ENCODE measurements around the gene GDI2.
"Not testable (repeated sequence)": the region's sequence is repeated elsewhere in the genome, so short reads cannot be mapped to it uniquely, and the experiment has no call there.

The GDI2 gene

DNA sequence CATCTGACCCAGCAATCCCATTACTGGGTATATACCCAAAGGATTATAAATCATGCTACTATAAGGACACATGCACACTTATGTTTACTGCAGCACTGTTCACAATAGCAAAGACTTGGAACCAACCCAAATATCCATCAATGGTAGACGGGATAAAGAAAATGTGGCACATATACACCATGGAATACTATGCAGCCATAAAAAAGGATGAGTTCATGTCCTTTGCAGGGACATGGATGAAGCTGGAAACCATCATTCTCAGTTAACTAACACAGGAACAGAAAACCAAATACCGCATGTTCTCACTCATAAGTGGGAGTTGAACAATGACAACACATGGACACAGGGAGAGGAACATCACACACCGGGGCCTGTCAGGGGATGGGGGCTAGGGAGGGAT lies 35.5 kb downstream of the GDI2 start:
- DNase-seq, result not testable (repeated sequence)

DNA sequence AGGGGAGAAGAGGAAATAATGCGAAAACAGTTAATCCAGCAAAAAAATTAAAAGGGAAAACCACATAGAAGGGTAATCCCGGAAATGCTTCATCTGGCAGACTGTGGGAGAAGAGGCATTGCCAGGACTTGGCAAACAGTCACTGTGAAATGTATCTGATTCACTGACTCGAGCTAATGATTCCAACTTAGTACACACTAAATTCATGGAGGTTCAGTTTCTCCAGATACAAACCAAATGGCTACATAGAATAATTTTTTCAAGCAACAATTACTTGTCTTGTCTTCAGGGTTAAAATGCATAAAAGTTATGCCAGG lies 36.4 kb downstream of the GDI2 start:
- no peak for DNase-seq

DNA sequence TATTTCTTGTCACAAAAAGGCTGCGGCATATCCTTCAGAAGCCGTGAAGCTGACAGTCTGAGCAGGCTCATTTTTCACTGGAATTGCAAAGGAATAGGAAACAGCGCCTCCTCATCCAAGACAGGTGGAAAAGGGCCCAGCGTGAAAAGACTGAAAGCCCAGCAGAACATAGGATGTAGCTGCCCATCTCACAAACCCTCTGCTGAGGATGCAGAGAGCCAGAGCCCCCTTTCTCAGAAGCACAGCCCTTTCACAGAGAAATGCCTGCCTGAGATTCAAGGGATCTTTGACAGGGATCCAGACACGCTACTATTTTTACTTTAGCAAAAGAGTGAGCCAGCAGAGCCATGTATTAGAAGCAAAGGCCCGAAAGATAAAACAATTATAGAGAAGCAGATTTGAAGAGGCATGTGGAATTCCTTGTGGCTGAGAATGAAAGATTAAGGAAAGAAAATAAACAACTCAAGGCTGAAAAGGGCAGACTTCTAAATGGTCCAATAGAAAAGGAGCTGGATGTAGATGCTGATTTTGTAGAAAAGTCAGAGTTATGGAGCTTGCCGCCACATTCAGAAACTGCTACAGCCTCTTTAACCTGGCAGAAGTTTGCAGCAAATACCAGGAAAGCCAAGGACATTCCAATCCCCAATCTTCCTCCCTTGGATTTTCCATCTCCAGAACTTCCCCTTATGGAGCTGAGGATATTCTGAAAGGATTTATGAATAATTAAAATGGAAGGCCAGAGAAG lies 36.9 kb downstream of the GDI2 start:
- DNase-seq, result no peak

DNA sequence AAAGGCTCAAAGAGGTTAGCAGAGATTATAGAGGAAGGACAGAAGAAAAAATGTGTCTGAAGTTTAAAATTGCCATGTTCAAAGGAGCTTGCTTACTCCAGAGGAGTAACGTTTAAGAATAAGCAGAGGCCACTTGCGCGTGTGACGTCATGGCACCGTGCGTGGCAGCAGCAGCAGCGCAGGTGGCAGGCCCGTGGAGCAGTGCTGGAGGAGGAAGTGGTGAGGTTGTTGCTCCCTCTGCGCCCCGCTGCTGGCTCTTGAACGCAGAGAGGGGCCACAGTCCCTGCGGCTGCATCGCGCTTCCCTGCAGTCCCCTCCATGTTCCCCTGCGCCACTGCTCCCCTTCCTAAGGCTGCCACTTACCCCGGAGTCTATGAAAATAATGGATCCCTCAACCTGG lies 37.5 kb downstream of the GDI2 start:
- no peak for DNase-seq

DNA sequence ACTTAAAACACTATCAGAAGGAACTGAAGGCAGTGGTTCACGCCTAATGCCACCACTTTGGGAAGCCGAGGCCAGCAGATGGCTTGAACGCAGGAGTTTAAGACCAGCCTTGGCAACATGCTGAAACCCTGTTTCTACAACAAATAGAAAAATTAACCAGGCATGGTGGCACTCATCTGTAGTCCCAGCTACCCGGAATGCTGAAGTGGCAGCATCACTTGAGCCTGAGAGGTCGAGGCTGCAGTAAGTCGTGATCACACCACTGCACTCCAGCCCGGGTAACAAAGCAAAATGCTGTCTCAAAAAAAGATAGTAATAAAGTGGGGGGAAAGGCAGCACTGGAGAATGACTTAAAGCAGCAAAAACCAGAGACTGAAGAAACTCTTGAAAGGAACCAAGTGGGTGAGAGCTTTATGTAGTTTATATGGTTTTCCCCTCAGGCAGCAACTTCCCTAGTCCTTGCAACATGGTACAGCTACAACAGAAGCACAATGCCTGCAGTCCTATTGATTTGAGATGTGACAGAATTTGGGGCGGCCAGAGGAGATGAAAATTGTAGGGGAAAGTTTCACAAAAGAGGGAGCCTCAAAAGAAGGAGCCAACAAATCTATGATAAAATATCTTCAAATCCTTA lies 38.1 kb downstream of the GDI2 start:
- DNase-seq, result no peak

DNA sequence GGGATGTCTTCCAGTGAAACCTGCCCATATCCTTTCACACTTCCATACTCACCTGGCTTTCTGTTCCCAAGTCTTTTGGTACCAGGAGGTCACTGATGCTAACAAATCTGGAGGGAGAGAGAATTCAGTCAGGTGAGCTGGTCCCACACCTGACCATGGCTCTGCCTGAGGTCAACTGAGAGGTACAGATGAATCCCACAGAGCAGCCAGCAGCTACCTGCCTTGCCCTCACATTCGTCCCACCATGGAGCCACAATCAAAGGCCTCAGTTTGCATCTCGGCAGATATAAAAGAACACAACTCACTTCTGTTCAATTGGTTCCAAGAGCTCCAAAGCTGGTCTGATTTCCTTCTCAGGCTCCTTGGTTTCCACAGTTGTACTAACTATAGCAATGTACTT lies 47.0 kb downstream of the GDI2 start:
- no peak for DNase-seq

DNA sequence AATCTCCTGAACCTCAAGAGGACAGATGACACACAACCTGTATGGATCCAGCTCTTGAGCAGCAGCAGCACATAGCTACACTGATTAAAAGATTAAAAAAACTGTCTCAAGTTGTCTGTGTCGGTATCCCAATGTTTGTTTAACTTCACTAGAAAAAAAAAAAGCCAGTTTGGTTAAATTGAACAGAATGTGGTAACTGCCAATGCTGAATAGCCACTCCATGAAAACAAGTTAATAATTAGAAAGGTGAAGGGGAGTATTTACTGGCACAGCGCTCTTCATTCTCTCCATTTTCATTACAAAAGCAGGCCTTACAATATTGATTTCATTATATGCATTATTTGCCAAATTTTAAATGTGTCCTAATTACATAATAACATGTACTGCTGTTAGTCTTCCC lies 47.6 kb downstream of the GDI2 start:
- no peak for DNase-seq

DNA sequence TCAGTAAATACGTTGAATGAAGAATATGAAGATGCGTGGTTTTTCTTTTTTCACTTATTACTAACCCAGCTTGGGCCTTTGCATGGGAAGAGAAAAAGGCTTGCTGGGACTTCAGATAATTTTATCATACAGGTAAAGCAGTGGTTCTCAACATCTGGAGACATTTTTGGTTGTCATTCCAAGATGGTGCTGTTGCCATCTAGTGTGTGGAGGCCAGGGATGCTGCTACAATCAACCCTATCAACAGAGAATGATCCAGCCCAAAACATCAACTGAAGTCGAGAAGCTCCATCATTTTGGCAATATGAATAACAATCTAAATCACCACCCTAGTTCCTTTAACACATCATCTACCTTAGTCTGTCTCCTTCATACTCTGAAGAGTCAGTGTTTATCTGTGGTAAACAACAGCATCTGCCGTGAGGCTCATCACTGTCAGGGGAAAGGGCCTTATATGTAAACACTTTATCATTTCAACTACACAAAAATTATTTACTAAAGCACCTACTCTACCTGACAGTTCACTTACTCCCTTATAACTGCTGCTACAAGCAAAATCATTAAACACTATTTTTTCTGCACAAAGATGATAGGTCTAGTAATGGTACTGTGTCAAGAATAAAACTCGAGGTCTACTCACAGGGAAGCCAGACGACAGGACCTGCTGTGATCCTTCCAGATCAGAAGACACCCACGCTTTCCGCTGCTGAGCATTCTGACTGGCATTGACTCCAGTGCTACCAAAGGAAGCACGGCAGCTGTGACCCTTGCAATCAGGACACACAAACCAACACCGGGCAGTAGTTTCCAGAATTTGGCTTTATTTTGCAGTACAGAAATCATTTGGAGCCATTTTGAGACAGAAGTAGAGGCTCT lies 48.6 kb downstream of the GDI2 start:
- no peak for DNase-seq

DNA sequence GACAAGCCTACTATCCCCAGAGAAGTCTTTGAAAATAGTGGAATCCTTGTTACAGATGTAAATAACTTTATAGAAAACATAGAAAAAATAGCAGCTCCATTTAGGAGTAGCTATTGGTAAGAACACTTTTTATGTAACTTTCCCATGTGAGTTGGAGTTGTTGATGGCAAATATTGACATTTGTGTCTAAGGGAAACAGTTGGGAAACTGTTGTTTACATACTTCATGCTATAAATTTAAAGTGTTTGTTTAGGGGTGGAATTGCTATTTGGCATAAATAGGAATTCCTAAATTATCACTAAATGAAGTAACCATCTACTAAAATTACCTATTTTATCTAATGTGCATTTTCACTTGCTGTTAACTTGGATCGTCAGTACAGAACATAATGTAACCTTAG lies 50.7 kb downstream of the GDI2 start:
- DNase-seq, result no peak

DNA sequence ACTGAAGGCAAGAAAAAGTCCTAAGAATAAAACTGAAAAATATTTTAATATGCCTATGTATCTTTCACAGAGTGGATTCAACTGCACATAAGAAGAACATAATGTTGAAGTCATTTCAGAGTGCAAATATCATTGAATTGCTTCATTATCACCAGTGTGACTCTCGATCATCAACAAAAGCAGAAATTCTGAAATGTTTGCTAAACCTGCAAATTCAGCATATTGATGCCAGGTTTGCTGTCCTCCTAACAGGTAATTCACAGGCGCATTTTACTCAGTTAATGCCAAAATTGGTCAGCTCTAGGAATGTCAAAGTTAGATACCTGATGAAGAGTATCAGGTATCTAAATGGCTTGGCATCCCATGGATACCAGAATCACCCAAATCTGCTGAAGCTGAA lies 52.0 kb downstream of the GDI2 start:
- DNase-seq, result no peak

DNA sequence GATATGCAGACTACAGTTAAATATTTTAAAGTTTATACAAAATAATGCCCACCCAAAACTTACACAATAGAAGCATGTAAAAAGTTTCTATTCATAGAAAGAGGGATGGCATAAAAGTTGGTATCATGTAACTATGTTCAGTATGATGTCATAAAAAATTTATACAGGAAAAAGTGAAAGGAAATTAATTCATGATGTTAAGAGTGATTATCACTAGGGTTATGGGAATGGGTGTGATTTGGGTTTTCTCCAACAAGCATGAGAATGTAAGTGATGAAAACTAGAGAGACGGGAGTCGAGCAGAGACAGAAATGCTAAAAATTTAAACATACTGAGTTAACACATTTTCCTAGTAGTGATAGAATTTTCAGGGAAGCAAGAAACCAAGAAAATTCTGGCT lies 52.7 kb downstream of the GDI2 start:
- no peak for DNase-seq

DNA sequence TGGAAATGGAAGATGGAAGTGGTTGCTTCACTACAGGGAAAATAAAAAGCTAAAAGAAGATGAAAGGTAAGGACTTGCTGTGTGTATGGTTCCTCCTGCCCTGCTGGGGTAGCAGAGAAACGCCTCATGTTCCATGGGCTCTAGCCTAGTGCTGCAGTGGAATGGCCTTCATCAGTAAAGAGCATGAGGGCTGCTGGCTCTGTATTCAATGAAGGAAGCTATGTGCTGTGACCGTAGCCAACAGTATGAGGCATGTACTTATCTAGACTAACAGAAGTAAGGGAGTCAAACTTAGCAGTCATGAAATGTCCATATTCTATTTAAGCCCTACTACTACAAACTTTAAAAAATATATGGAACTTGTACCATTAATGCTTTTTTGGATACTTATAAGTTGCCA lies 54.3 kb downstream of the GDI2 start:
- DNase-seq, result no peak

DNA sequence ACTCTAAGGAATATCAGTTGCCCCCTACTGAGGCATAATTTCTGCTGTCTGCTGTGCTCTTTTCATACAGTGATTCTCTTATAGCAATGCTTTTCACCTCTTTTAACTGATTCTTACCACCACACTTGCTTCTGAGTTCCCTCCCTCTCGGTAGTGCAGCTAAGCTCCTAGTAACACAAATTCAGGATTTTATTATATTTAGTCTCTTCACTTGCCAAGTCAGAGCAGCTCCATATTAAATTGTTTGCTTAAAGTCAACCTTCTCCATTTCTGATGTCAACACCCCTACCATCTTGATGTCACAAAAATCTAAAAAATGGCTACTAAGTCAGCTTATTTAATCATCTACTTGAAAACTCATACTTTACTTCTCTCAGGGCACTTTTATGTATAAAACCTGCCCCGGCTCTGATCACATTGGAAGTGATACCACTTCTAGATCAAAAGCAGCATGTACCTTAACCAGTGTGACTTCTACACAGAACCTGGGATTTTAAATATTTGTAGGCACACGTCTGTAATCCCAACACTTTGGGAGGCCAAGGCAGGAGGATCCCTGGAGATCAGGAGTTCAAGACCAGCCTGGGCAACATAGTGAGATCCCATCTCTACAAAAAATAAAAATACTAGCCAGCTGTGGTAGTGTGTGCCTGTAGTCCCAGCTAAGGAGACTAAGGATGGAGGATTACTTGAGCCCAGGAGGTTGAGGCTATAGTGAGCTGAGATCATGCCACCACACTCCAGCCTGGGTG lies 55.3 kb downstream of the GDI2 start:
- DNase-seq, result no peak

DNA sequence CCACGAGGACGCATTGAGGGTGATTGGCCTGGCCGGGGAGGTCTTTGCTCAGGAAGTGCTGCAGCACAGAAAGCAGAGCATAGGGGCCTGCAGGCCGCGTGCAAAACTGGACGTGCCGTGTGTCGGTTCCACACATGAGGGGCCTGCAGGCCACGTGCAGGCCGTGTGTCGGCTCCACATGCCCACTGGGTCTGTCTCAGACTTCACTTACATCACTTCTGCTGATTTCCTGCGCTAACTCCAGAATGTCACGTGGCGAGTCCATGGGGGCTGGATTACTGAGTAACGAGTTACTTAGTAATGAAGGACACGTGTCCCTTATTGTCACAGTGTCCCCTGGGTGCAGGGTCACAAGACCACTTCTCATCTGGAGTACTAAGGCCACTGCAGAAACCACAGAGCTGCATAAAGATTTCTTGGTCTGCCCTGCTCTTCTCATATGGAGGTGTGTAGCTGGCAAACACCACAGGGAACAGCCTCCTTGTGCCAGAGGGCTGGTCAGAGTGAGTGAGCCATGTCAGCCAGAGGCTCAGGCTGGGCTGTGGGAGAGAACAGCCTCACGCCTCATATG lies 60.8 kb downstream of the GDI2 start:
- no peak for DNase-seq

DNA sequence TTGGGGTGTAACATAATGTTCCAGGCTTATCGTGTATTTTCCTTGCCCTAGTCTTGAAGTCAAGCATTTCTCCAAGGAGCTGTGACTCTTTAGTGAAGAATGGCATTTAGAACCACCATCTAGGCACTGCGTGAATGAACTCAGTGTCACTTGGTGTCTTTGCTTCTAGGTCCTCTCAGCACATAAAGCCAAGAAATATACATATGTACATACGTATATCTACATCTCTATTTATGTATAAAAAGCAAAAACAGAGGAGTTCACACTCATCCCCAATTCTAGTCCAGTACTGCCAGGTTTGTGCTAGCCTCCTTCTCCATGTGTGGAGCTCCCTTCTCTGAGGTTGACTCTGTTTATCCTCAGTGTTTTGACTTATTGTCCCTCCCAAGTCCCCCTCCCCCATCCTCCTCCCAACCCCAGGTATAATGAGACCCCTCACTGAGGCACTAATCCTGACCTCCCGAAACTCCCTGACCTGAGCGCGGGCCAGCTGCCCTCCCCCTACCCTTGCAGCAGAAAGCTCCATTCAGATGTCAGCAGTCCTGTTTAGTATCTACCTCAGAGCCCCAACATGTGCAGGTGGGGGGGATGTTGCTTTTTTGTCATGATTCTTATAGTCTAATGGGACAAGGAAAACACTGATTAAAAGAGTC lies 61.5 kb downstream of the GDI2 start:
- DNase-seq, result no peak

DNA sequence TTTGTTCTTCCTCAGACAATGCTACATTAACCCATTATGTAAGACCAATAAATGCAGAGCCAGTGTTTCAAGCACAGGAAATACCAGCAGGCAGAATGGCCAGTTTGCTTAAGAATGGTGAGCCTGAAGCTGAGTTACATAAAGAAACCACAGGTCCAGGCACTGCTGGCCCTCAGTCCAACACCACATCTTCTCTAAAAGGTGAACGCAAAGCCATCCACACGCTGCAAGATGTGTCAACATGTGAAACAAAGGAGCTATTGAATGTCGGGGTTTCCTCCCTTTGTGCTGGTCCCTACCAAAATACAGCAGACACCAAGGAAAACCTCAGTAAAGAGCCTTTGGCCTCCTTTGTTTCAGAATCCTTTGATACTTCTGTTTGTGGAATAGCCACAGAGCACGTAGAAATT lies 64.8 kb downstream of the GDI2 start:
- no peak for DNase-seq

DNA sequence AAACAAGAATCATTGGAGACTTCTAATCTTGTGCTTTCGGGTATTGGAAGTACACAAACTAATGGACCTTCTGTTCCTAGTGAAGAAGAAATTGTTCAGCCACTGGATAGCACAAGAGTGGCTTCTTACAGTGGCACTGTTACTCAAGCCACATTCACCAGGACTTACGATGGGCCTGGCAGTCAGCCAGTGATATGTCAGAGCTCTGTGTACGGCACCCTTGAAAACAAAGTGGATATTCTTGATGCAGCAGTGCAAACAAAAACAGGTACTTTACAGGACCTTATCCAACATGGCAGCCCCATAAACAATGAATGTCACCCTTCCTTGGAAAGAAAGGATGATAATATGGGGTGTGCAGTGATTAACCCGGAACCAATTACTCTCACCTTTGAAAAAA lies 67.0 kb downstream of the GDI2 start:
- no peak for DNase-seq

DNA sequence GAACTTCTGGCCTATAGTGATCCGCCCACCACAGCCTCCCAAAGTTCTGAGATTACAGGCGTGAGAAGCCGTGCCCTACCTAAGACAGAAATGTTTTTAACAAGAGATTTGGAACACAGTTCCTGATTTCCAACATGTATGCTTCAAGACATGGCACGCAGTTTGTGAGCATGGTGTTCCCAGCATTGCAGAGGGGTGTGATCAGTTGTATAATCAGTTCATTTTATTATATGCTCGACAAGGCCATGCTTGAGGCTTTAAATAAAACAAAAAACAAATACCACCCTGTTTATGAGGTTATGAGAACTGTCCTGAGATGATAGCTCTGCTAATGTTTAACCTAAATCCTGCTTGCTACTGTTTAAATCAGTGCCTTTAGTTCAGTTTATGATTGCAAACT lies 68.4 kb downstream of the GDI2 start:
- DNase-seq, result no peak

DNA sequence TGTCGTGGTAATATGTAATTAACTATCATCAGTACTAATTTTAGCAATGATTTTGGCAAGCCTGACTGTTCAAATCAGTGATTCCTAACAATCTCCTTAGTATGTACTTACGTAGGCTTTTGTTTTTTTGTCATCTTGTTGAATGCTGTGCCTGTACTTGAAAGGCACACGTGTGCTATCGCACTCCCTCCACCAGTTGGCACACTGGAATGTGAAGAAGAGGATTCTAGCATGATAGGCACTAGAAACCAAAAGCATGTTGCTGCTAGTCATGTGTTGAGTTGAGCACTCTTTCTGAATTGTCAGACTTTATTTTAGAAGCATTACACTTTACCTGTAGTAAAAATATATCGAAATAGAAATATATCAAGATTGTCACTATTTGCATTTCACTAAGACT lies 69.5 kb downstream of the GDI2 start:
- DNase-seq, result no peak

DNA sequence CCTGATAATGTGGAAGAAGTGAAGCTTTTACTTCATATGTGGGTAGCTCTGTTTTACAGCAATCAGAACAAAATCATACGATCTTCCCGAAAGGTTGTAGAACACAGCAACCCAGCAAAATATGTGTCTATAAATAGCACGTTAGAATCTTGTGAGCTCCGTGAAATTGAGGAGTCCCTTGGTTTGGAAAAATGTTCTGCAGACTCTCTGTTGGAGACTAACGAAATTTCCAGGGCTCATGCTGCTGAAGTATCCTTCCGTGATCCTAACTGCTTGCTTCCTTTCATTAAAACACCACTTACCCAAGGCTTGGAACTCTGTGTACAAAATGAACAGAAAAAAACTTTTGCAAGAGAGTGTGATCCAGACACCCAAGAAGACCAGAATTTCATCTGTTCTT lies 71.1 kb downstream of the GDI2 start:
- no peak for DNase-seq

DNA sequence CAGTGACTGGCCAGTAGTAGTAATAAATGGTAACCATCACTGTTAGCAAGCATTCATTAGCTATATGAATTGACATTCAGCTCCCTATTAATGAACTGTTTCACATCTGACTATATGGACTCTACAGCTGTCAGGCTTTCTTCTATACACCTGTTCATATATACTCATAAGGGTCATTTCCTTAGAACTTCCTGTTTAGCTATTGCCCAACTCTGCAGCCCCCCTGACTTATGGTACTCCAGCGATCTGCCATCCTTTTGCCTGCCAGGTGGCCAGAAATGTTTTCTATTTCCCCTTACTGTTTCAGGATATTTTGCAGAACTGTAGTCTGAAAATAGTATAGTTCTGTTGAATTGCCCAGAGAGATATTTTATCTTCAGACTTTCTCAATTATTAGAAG lies 72.0 kb downstream of the GDI2 start:
- no peak for DNase-seq

DNA sequence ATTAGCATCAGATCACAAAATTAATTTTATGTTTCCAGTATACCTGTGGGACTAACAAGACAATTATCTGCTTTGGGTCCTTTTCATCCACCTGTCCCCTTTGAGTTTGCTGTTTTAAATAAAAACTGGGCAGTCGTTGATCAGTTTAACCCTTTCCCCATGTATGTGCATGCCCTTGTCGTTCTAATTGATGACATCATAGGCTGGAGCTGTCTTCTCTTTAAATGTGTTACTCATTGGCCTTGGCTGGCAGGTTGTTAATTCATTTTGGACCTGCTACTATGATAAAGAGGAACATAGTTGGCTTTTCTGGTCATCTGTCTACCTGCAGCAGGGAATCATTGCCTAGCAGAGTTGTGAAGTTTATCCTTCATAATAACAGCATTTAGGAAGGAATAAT lies 74.8 kb downstream of the GDI2 start:
- no peak for DNase-seq

DNA sequence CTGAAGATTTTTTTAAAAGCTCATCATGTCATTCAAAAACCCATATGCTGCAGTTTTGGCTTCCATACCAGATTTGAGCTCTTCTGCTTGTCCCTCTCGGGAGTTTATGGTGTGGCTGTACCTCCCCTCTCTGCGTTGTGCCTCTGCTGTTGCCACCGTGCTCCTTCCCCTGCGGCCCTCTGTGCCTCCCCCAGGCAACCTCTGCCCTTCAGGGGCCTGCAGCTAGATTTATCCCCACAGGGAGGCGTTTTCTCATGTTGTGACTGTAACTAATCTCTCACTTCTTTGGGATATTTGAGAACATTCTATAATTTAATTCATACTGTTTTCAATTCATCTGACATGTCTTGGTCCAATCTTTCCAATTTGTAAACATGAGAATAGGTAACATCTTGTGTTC lies 75.9 kb downstream of the GDI2 start:
- DNase-seq, result no peak
